Neural progenitor cell (in vitro differentiated cells): ENCODE data around the gene CPN2. TPM values are rescaled to one million over a fixed set of nuclear protein-coding genes. Genes with fewer than 3 reads are reported as not detected.

ENCODE experiments used
- DNase-seq: peaks from one replicate; pipeline ENCODE4 v3.0.0-alpha.2; 2016; ENCODE audit warnings: low spot score
- H2AFZ ChIP-seq: fragments of 200-600 bp; sonication (generic); replicated peaks from 2 replicates; pipeline ENCODE4 v1.6.1; 2016; ENCODE audit warnings: antibody characterized with exemption
- H3F3A ChIP-seq: fragments of 200-600 bp; sonication (generic); 2 replicates; pipeline ENCODE4 v1.6.1; 2016; ENCODE audit warnings: antibody characterized with exemption, low read depth
- H3K27ac ChIP-seq: fragments of 200-600 bp; sonication (generic); 2 replicates; pipeline ENCODE4 v1.5.1; 2016; ENCODE audit warnings: mild to moderate bottlenecking
- H3K27me3 ChIP-seq: fragments of 200-600 bp; sonication (generic); 2 replicates; pipeline ENCODE4 v1.6.1; 2016; ENCODE audit warnings: mild to moderate bottlenecking, moderate library complexity
- H3K36me3 ChIP-seq: fragments of 200-600 bp; sonication (generic); 2 replicates; pipeline ENCODE4 v1.5.1; 2016
- H3K4me1 ChIP-seq: fragments of 200-600 bp; sonication (generic); 2 replicates; pipeline ENCODE4 v1.6.1; 2016; ENCODE audit warnings: mixed run types
- H3K4me2 ChIP-seq: fragments of 200-600 bp; sonication (generic); 2 replicates; pipeline ENCODE4 v1.6.1; 2016
- H3K4me3 ChIP-seq: fragments of 200-600 bp; sonication (generic); 2 replicates; pipeline ENCODE4 v1.5.1; 2016
- H3K79me2 ChIP-seq: fragments of 200-600 bp; sonication (generic); 2 replicates; pipeline ENCODE4 v1.6.1; 2016; ENCODE audit warnings: low read depth
- H3K9ac ChIP-seq: fragments of 200-600 bp; sonication (generic); 2 replicates; pipeline ENCODE4 v1.6.1; 2016
- H3K9me3 ChIP-seq: fragments of 200-600 bp; sonication (generic); 2 replicates; pipeline ENCODE4 v1.5.1; 2016; ENCODE audit warnings: low read depth
- H4K20me1 ChIP-seq: fragments of 200-600 bp; sonication (generic); 2 replicates; pipeline ENCODE4 v1.6.1; 2016; ENCODE audit warnings: low read depth
- H3K27ac Mint-ChIP-seq: 3 replicates; pipeline ENCODE4 v1.8.0; 2021; ENCODE audit warnings: mixed read lengths
- H3K27me3 Mint-ChIP-seq: 2 replicates; pipeline ENCODE4 v1.8.0; 2022; ENCODE audit warnings: low read depth, mild to moderate bottlenecking, inconsistent platforms, moderate library complexity, mixed read lengths; ENCODE audit not compliant: insufficient read depth
- H3K36me3 Mint-ChIP-seq: 3 replicates; pipeline ENCODE4 v1.8.0; 2021; ENCODE audit warnings: mixed read lengths
- H3K4me1 Mint-ChIP-seq: 3 replicates; pipeline ENCODE4 v1.8.0; 2021; ENCODE audit warnings: mixed read lengths
- H3K4me3 Mint-ChIP-seq: 3 replicates; pipeline ENCODE4 v1.8.0; 2021; ENCODE audit warnings: mild to moderate bottlenecking, moderate library complexity, mixed read lengths
- H3K9me3 Mint-ChIP-seq: 3 replicates; pipeline ENCODE4 v1.8.0; 2020; ENCODE audit warnings: mixed read lengths
- CTCF ChIP-seq: fragments of 200-600 bp; sonication (generic); IDR thresholded peaks from 2 replicates; pipeline ENCODE4 v1.5.1; 2017; ENCODE audit warnings: antibody characterized with exemption, mild to moderate bottlenecking
- EZH2 ChIP-seq: fragments of 200-600 bp; sonication (generic); IDR thresholded peaks from 2 replicates; pipeline ENCODE4 v1.6.1; 2017; ENCODE audit warnings: antibody characterized with exemption, mild to moderate bottlenecking, moderate library complexity
- EZH2phosphoT487 ChIP-seq: fragments of 200-600 bp; sonication (generic); IDR thresholded peaks from 2 replicates; pipeline ENCODE4 v1.6.1; 2017; ENCODE audit warnings: antibody characterized with exemption
- total RNA-seq: library from RNA; depleted of rRNA; stranded (reverse); fragments of >200 nt; gene quantifications from 2 replicates; pipeline ENCODE4 v1.2.3, GENCODE V29; 2015; ENCODE audit warnings: low replicate concordance

Gene CPN2
- total RNA-seq, 1 donor from 2014 or later = not detected

GRCh38 chr3:194333212-194333980 lies 17.7 kb downstream of the CPN2 start:
- Mint-ChIP-seq H3K36me3 (no peaks in the 10 kb centered on the region), H3K9me3 (no peaks in the 10 kb centered on the region), H3K4me3 (peak overlapping the region; percentile 82), H3K27me3 (peaks cover 55% of the 10 kb centered on the region), H3K27ac (no peak overlapping the region), H3K4me1 (peaks cover 15% of the 10 kb centered on the region)
- TF ChIP-seq CTCF (peak; percentile 99), EZH2phosphoT487 (peak; percentile 56), EZH2 (peak; percentile 80)
- Histone ChIP-seq H2AFZ (peak overlapping the region; percentile 80), H3K79me2 (no peaks in the 10 kb centered on the region), H3K36me3 (no peaks in the 10 kb centered on the region), H3K27ac (no peak overlapping the region), H3K27me3 (peaks cover 24% of the 10 kb centered on the region), H3K4me1 (no peaks in the 10 kb centered on the region), H4K20me1 (no peaks in the 10 kb centered on the region), H3K9ac (no peak overlapping the region), H3K4me2 (peak overlapping the region; percentile 84), H3K9me3 (no peaks in the 10 kb centered on the region), H3F3A (peaks cover 14% of the 10 kb centered on the region), H3K4me3 (peak overlapping the region; percentile 48)
- peak; percentile 90 for DNase-seq

- H3K4me3 ChIP-seq = no peak overlapping the region
- H3F3A ChIP-seq = peaks cover 17% of the 10 kb centered on the region
- no peaks in the 10 kb centered on the region for H4K20me1 ChIP-seq
- Mint-ChIP-seq H3K27ac (no peak overlapping the region), H3K9me3 (no peaks in the 10 kb centered on the region), H3K4me3 (peak overlapping the region; percentile 82), H3K4me1 (peaks cover 15% of the 10 kb centered on the region), H3K27me3 (peaks cover 55% of the 10 kb centered on the region), H3K36me3 (no peaks in the 10 kb centered on the region)
- no peak overlapping the region for H3K9ac ChIP-seq
- H3K9me3 ChIP-seq = no peaks in the 10 kb centered on the region
- H3K4me1 ChIP-seq = no peaks in the 10 kb centered on the region
- H3K27me3 ChIP-seq = peaks cover 24% of the 10 kb centered on the region
- H3K79me2 ChIP-seq = no peaks in the 10 kb centered on the region
- DNase-seq = no peak
- H3K27ac ChIP-seq = no peak overlapping the region
- no peak overlapping the region for H3K4me2 ChIP-seq
- no peak for TF ChIP-seq CTCF
- no peak for TF ChIP-seq EZH2phosphoT487
- TF ChIP-seq EZH2 = no peak
- H3K36me3 ChIP-seq = no peaks in the 10 kb centered on the region
- no peak overlapping the region for H2AFZ ChIP-seq
These were observed 18.3 kb downstream of the CPN2 start for GRCh38 chr3:194332858-194333211.

GRCh38 chr3:194330579-194330978 lies 20.5 kb downstream of the CPN2 start:
- Mint-ChIP-seq H3K27me3 (peaks cover 46% of the 10 kb centered on the region), H3K27ac (no peak overlapping the region), H3K9me3 (no peaks in the 10 kb centered on the region), H3K4me1 (peaks cover 15% of the 10 kb centered on the region), H3K4me3 (no peak overlapping the region), H3K36me3 (no peaks in the 10 kb centered on the region)
- Histone ChIP-seq H3K4me1 (no peaks in the 10 kb centered on the region), H2AFZ (no peak overlapping the region), H3K4me2 (no peak overlapping the region), H3K36me3 (no peaks in the 10 kb centered on the region), H3K9me3 (no peaks in the 10 kb centered on the region), H3K27me3 (peaks cover 24% of the 10 kb centered on the region), H4K20me1 (no peaks in the 10 kb centered on the region), H3K79me2 (no peaks in the 10 kb centered on the region), H3F3A (peaks cover 39% of the 10 kb centered on the region), H3K9ac (no peak overlapping the region), H3K4me3 (no peak overlapping the region), H3K27ac (no peak overlapping the region)
- TF ChIP-seq EZH2 (no peak), EZH2phosphoT487 (no peak), CTCF (no peak)
- no peak for DNase-seq
